Measurements from ENCODE around the gene TRPC3.
"Not testable (repeated sequence)": the region's sequence is repeated elsewhere in the genome, so short reads cannot be mapped to it uniquely, and the experiment has no call there.

Gene TRPC3

DNA sequence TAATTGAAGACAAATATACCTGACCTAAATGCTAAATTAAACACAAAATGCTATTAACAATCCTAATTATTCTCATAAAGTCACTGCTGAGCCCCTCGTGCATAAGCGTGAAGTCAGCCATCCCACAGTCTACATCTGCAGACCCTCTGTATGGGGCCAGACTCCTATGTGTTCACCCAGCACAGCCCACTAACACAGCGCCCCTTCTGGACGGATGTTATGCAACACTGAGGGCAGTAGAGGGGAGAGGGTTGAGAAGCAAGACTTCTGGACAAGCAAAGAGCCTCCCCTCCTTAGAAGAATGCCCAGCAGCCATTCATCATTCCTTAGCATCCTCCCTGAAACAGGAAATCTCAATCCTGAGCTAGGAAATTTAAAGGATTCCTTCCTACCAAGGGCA, 7.9 kb downstream of the TRPC3 start:
- no peak for DNase-seq

DNA sequence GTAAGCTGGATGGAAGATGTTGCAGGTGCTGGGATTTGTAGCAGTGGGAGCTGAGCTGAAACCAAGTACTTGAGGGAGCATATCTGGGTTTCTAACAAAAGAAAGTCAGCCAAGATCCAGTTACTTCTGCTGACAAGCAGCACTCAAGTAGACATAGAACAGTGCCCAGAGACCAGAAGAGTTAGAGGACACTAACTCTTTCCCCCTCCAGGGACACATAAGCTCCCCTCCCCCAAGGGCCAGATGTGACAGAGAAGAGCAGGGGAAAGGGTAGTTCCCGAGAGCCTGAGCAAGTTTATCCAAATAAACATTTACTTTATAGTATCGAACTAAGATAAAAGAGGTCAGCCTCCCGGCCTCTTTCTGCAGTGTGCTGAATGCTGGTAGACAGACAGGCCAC, 12.2 kb downstream of the TRPC3 start:
- no peak for DNase-seq

DNA sequence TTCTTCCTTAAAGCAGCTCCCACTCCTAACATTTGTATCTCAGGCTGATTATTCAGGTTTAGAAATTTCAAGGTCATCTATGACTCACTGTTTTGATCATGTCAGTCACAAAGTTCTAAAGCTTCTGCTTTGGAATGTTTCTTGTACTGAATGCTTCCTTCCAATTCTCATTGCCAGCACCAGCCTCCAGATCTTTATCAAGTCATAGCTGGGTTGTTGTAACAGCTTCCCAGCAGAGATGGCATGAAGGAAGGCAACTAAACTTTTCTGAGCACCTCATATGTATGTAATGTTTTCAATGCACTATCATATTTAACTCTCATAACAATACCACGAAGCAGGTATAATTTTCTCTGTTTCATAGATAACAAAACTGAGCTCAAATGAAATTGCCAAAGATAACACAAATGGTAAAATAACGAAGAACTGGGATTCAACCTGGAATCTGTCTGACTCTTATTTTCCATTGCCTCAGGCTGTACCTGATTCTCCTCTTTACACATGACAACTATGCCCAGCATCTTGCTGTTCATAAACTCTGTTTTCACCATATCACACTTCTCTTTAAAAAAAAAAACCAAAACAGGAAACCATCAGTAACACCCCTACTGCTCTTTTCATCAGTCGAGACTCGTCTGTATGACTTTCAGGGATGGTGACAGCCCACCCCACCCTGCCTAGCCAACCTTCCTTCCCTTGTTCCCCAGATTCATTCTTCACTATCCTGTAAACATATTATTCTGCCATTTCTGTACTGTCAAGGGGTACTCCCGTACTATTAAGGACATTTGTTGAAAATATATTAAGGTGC, 13.4 kb downstream of the TRPC3 start:
- no peak for DNase-seq

DNA sequence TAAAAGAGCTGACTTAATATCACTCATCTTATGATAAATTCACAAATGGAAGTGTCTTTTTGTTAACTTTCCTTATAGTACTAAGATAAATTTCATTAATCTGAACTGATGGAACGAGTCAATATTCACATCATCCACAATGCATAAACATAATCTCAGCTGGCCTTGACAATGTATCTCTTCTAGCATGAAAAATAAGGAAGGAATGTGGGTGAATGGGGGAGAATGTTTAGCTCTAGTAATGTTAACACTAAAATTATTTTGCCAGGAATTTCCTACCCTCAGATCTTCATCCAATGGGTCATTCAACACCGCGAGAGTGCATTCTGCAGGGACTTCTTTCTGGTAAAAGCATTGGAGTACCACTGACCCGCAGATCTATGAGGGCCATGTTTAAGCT, 15.8 kb downstream of the TRPC3 start:
- no peak for DNase-seq

DNA sequence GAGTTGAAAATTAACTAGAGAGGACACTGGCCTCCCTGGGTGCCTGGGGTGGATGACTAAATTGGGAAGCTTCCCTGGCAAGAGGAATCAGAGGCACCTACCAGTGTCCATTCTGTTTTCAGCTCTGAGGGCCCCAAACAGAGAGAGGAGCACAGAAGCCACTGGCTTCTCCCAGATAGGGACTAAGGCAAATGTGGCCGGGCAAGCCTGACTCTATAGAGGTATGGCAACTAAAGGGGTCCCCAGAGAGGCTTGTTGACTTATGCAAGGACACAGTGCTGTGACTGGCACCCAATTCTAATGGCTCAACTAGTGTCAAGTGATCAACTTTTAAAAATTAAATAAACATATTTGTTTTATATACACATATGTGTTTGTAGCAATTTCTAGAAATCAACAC, 17.2 kb downstream of the TRPC3 start:
- DNase-seq: no peak

DNA sequence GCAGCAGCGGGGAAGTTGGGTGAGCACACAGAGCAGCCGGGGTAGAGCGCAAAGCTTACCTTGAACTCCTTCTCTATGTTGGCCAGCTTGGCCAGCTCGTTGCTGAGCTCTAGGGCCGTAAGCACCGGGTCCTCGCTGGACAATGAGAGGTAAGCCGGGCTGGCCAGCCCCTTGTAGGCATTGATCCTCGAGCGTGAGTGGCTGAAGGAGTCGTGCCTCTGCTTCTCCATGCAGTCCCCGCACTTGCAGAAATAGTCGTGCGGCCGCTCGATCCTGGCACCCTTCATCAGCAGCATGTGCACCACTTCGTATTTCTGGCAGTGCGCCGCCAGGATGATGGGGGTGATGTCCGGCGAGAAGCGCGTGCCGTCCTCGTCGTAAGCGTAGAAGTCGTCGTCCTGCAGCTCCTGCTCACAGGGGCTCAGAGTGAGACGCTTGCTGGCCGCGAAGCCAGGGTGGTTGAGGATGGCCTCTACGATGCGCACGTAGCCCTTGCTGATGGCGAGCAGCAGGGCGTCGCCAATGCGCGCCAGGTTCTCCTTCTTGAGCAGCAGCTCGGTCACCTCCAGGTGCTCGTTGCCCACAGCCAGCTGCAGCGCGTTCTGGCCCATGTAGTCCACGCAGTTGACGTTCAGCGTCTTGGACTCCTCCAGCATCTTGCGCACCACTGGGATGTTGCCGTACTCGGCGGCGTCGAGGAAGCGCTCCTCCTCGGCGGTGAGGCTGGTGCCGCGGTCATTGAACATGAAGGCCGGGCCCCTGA, 19.5 kb downstream of the TRPC3 start:
- no peak for DNase-seq

DNA sequence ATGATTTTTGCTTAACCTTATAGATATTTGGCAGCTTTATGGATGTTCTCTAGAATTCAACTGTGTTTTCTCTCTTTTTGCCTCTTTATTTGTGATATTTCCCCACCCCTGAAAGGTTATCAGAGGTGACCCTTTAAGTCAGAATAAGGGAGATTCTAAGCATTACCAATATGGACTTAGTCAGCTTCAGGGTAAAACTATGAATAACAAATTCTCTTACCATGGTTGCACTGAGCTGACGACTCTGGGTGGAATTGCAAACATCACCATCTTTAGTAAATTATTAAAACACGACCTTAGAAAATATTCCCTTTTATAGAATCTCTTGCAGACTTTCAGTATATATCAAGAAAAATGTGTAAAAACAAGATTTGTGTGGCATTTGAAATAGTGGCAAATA, 21.6 kb downstream of the TRPC3 start:
- no peak for DNase-seq

DNA sequence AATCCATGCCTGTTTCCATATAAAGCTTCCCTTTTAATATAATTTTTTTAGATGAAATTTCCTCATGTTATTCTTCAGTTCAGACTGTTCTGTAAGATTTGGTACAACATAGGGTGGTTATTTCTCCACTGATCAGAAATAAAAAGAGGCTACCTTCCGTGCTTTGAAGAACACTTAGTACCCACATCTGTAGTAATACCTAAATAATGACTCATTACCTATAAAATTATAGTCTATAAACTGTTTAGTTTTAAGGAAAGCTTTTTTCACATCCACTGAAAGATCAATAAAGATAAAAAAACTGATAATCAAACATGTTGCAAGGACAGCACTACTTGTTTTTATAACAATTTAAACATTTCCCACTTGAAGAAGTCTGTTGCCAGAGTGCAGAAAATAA, 23.9 kb downstream of the TRPC3 start:
- DNase-seq: no peak

DNA sequence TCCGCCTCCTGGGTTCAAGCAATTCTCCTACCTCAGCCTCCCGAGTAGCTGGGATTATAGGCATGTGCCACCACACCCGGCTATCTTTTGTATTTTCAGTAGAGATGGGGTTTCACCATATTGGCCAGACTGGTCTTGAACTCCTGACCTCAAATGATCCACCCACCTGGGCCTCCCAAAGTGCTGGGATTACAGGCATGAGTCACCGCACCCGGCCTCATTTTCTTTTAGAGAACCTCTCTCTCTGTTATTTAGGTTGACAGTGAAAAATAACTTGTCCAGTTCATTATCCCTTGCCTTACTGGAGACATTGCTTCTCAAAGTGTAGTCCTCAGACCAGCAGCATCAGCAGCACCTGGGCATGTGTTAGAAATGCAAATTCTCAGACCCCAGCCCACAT, 25.4 kb downstream of the TRPC3 start:
- not testable (repeated sequence) for DNase-seq

DNA sequence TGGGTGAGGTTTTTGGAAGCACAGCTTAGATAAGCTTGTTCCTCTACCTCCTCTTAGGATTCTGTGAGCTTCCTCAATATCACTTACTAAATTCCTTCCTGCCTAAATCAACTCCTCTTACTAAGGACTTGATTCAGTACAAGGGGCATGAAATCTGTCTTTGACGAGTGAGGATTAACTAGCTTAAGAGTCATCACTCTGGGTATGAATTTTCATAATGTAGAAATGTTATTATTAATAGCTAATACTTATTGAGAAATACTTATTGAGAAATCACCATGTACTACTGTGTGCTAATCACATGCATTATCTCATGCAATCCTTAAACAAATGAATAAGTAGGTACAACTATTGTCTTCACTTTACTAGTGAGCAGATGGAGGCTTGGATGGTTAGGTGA, 28.6 kb downstream of the TRPC3 start:
- no peak for DNase-seq

DNA sequence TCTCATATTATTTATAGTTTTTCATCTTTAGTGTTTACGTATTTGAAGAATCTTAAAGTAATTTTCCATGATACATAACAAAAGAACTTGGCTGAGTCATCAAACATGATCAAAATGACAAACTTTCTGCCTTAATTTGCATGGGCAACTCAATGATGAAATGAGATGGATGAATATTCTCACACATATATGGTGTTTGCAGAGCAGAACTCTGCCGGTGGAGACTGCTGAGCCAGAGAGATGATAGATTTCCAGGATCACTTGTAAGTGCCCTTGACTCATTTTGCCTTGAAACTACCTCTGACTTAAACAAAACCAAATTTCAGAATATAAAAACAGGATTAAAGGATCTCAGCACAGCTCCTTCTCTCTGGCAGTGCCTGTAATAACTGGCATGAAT, 38.2 kb downstream of the TRPC3 start:
- no peak for DNase-seq

DNA sequence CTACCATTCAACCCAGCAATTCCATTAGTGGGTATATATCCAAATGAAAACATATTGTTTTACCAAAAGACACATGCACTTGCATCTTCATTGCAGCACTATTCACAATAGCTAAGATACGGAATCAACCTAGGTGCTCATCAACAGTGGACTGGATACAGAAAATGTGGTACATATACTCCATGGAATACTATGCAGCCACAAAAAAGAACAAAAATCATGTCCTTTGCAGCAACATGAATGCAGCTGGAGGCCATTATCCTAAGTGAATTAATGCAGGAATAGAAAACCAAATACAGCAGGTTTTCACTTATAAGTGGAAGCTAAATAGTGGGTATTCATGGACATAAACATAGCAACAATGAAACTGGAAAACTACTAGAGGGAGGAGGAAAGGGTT, 43.5 kb downstream of the TRPC3 start:
- DNase-seq: no peak

DNA sequence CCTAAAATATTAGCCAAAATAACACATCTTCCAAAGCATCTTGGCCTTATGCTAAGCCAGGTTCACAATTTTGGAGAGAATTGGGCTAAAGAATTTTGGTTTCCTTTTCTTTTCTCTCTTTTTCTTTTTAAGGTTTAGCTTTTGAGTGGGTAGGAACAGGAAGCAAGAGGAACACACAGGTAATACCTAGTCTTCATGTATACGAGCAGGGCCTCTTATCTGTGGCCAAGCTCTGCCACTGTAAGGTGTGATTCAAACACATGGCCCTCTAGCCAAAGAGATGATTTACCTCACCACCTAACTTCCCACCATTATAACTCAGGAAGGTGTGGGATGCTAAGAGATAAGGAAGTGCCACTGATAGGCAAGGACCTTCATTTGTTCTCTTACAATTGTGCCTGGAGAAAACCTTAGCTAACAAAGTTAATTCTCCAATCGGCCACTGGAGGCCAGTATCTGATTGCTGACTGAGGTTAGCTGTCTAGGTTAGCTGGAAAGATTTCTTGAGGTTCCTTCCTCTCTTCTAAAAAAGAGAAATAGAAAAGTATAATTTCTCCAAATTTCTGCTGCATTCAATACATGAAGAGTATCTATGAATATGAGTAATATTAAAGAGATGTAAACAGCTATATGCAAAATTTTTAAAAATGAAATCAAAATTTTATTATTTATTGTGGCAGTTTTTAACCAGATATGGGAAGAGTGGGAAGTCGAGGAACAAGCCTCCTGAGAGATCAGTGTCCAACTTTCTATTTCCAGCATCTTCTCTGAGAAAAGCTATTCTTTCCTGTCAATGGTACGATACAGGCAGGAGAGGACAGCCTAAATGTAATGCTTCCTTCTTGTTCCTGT, 51.5 kb downstream of the TRPC3 start:
- peak; percentile 27 for DNase-seq

DNA sequence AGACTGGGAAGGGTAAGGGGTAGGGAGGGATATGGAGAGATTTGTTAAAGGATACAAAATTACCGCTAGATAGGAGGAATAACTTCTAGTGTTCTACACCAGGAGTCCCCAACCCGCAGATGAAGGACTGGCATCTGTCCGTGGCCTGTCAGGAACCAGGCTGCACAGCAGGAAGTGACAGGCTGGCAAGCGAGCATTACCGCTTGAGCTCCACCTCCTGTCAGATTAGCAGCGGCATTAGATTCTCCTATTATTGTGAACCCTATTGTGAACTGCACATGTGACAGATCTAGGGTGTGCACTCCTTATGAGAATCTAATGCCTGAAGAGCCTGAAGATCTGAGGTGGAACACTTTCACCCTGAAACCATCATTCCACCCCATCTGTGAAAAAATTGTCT, 53.7 kb downstream of the TRPC3 start:
- DNase-seq: no peak

DNA sequence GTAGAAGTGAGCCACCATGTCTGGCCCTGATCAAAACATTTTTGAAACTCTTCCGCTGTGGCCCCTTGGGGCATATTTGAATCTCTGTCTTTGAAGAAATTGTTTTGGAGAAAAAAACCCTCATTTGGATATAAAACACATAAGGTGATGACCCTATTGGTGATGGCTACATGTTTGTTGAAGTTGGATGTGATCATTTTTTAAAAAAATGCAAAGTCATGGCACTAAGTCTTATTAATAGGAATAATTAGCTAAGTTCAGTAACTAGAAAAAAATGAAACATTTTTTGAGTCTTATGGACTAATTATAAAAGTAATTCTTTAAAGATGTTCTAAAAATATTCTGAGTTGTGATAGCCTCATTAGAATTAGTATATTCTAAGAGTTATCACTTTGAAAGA, 63.7 kb downstream of the TRPC3 start:
- DNase-seq: no peak

DNA sequence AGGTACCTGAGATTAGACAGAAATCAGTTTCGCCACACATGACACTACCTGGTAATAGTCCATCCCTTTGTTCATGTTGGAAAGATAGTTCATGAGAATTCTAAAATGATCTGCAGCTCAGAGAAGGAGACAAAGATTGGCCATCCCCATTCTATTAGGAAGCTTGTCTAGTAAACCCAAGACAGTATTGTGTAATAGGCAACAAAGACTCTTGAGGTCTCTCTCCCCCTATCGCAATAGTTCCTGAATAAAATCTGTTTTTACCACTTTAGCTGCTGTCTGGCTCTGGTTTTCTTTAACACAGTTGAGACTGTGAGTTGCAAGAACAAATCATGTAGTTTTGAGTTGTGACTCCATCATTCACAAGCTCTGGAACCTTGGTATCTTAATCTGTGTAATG, 66.7 kb downstream of the TRPC3 start:
- no peak for DNase-seq

DNA sequence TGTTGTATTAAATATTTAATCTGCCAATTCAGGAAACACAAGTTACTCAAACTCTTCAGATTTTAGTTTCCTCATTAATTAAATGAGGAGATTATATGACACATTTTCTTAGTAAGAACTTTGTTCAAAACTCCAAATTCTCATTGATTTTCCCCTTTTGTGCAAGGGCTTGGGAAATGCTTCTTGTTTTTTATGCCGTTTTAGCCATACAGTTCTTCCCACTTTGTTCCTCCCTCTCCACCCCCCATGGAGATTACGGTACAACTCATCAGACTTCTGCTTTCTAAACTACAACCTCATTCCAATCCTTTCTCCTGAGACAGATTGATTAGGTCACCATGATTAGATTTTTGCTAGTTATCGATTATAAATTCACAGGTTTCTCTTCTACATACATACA, 70.7 kb downstream of the TRPC3 start:
- DNase-seq: no peak

DNA sequence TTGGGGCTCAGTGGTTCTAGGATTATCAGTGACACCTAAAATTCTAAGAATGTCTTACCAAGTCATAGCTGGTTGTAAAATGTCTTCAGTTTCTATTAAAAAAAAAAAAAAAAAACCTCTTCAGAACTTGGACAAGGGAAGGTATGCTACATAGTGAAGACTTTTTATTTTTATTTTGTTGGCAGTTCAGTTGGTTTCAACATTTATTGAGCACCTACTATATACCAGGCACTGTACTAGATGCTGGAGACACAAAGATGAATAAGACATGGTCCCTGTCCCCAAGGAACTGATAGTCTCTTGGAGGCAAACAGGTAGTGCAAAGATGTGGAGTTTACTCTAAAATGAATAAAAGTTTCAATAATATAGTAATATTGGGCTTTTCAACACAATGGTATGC, 72.7 kb downstream of the TRPC3 start:
- no peak for DNase-seq

DNA sequence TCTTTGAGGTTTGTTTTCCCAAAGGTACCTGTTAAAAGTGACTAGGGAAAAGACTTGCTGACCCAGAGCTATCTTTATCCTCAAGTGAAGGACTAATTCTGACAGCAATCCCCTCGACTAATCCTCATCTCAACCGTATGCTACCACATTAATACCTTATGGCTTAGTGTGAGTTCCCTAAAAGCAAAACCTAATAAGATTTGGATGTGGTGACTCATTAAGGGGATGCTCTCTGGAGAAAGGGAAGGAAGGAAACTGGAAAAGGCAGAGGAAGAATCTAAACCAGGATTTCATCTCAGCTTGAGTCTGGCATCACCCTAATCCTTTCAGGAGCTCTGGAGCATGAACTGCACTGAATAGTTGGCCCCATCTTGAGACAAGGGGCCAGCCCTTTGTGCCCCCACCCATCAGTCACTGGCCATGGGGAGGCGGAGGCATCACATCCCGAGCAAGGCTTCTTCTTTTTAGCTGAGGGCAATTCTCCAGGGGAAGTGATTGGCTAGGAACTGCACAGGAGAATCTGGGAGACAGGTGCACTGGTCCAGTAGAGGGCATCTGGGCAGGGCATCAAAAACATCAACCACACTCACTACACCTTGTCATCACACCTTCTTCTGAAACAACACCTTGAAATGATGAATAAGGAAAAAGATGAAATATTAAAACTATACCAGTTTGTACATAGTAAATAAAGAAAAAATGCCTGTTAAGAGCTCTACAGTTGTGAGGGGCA, 74.7 kb downstream of the TRPC3 start:
- no peak for DNase-seq

DNA sequence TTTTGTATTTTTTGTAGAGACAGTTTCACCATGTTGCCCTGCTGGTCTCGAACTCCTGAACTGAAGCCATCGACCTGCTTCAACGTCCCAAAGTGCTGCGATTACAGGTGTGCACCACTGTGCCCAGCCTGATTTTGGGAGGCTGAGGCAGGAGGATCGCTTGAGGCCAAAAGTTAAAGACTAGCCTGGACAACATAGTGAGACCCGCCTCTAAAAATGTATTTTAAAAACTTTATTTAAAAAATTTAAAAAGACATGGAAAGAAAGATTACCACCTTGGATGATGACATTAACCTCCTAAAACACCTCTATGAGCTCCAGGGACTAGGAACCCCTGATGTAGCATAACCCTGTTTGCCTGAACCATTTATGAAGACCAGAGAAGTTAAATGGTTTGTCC, 75.8 kb downstream of the TRPC3 start:
- no peak for DNase-seq

DNA sequence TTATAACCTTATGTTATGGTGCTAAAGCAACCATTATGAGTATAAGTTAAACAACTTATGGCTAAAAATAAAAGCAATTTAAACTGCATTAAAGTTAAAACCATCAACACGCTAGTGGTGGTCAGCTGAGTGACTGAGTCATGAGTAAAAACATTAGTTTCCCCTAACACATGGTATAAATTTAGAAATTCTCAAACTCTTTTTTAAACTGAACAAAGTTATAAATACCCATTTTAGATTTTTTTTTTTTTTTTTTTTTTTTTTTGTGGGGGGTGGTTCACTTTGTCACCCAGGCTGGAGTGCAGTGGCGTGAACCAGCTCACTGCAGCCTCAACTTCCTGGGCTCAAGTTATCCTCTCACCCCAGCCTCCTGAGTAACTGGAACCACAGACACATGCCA, 76.2 kb downstream of the TRPC3 start:
- no peak for DNase-seq

DNA sequence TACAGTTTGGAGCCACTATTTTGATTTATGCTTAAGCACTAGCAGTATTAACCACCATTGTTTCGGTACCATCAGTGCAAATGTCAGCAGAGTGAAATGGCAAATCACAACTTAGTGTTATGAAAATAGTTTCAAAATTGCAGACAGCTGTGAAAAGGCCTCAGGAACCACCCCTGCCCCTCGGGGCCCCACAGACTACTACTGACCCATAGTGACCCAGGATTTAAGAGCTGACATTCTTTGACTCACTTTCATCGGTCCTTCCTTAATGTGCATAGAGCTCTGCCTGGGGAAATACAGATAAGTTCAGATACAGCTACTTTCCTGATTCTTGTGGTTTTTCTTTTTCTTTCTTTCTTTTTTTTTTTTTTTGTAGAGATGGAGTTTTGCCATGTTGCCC, 78.3 kb downstream of the TRPC3 start:
- no peak for DNase-seq
